GM23338 (cell line): ENCODE measurements around the gene ATL3. TPM values are rescaled to one million over a fixed set of nuclear protein-coding genes. Genes with fewer than 3 reads are reported as not detected.

Source experiments
- ATAC-seq: fragments of 200-7000 bp; cut with Tn5 transposase; 3 replicates; pipeline ENCODE4 v1.9.1; 2020
- DNase-seq: peaks from one replicate; pipeline ENCODE4 v3.0.0-alpha.2; 2015; ENCODE audit warnings: low spot score
- H2AFZ ChIP-seq: fragments of 200-600 bp; sonication (generic); 2 replicates; pipeline ENCODE4 v1.8.0; 2016; ENCODE audit warnings: antibody characterized with exemption, mild to moderate bottlenecking, moderate library complexity
- H3F3A ChIP-seq: fragments of 200-600 bp; sonication (generic); replicated peaks from 2 replicates; pipeline ENCODE4 v1.8.0; 2017; ENCODE audit warnings: antibody characterized with exemption, mixed run types, low read depth
- H3K27ac ChIP-seq: fragments of 200-600 bp; sonication (generic); 2 replicates; pipeline ENCODE4 v1.6.1; 2016; ENCODE audit warnings: low read depth
- H3K27me3 ChIP-seq: fragments of 200-600 bp; sonication (generic); 2 replicates; pipeline ENCODE4 v1.8.0; 2016; ENCODE audit warnings: mild to moderate bottlenecking, mixed run types, moderate library complexity; ENCODE audit not compliant: insufficient read depth
- H3K36me3 ChIP-seq: fragments of 200-600 bp; sonication (generic); 2 replicates; pipeline ENCODE4 v1.8.0; 2016; ENCODE audit warnings: mild to moderate bottlenecking; ENCODE audit not compliant: insufficient read depth
- H3K4me1 ChIP-seq: fragments of 200-600 bp; sonication (generic); 2 replicates; pipeline ENCODE4 v1.8.0; 2016; ENCODE audit warnings: mild to moderate bottlenecking, moderate library complexity; ENCODE audit not compliant: insufficient read depth
- H3K4me2 ChIP-seq: fragments of 200-600 bp; sonication (generic); 2 replicates; pipeline ENCODE4 v1.7.1; 2017; ENCODE audit warnings: mixed run types
- H3K4me3 ChIP-seq: fragments of 200-600 bp; sonication (generic); 2 replicates; pipeline ENCODE4 v1.6.1; 2016; ENCODE audit warnings: mixed run types
- H3K79me2 ChIP-seq: fragments of 200-600 bp; sonication (generic); replicated peaks from 2 replicates; pipeline ENCODE4 v1.8.0; 2017; ENCODE audit warnings: mild to moderate bottlenecking; ENCODE audit not compliant: insufficient read depth
- H3K9me2 ChIP-seq: fragments of 200-600 bp; sonication (generic); 2 replicates; pipeline ENCODE4 v1.8.0; 2017; ENCODE audit not compliant: insufficient read depth
- H4K20me1 ChIP-seq: fragments of 200-600 bp; sonication (generic); replicated peaks from 2 replicates; pipeline ENCODE4 v1.8.0; 2017; ENCODE audit warnings: mild to moderate bottlenecking; ENCODE audit not compliant: insufficient read depth
- H3K27ac Mint-ChIP-seq: 2 replicates; pipeline ENCODE4 v1.8.0; 2020; ENCODE audit warnings: inconsistent platforms, mild to moderate bottlenecking, moderate library complexity, mixed read lengths
- H3K27me3 Mint-ChIP-seq: 3 replicates; pipeline ENCODE4 v1.8.0; 2022; ENCODE audit warnings: low read depth, mild to moderate bottlenecking, moderate library complexity, mixed read lengths, inconsistent platforms; ENCODE audit not compliant: insufficient read depth, poor library complexity
- H3K36me3 Mint-ChIP-seq: 3 replicates; pipeline ENCODE4 v1.8.0; 2021; ENCODE audit warnings: low read depth, mild to moderate bottlenecking, inconsistent platforms, moderate library complexity, mixed read lengths
- H3K4me1 Mint-ChIP-seq: 3 replicates; pipeline ENCODE4 v1.8.0; 2020; ENCODE audit warnings: mild to moderate bottlenecking, inconsistent platforms, mixed read lengths
- H3K4me3 Mint-ChIP-seq: 3 replicates; pipeline ENCODE4 v1.8.0; 2021; ENCODE audit warnings: moderate library complexity, mild to moderate bottlenecking, inconsistent platforms, mixed read lengths
- H3K9me3 Mint-ChIP-seq: 3 replicates; pipeline ENCODE4 v1.8.0; 2020; ENCODE audit warnings: moderate library complexity, mild to moderate bottlenecking, inconsistent platforms, mixed read lengths
- CREB1 ChIP-seq: fragments of 250-450 bp; sonication (Bioruptor Pico); IDR thresholded peaks from 2 replicates; pipeline ENCODE4 v1.5.0; 2020; ENCODE audit warnings: low read depth, mild to moderate bottlenecking, moderate library complexity
- STAT1 ChIP-seq: IDR thresholded peaks from one replicate; pipeline ENCODE4 v1.6.1; 2016; ENCODE audit warnings: antibody characterized with exemption; ENCODE audit not compliant: unreplicated experiment
- ZNF114 ChIP-seq: fragments of 250-450 bp; sonication (Bioruptor Pico); IDR thresholded peaks from 2 replicates; pipeline ENCODE4 v1.5.0; 2020; ENCODE audit warnings: mild to moderate bottlenecking, moderate library complexity
- ZNF331 ChIP-seq: fragments of 250-450 bp; sonication (Bioruptor Pico); IDR thresholded peaks from 2 replicates; pipeline ENCODE4 v1.5.0; 2020; ENCODE audit warnings: low read depth, mild to moderate bottlenecking, moderate library complexity
- polyA plus RNA-seq: library from polyadenylated mRNA; unstranded; fragments of >200 nt; fragmentation: Nextera tagmentation; extraction: Ambion mirVana; gene quantifications from 2 replicates; pipeline ENCODE4 v1.2.1, GENCODE V29; 2016
- total RNA-seq: library from RNA; depleted of rRNA; stranded (reverse); fragments of >200 nt; shearing (Covaris generic); gene quantifications from 2 replicates; pipeline ENCODE4 v1.2.3, GENCODE V29; 2014
- TF ChIP-seq, protein P1 (sequence below): fragments of 250-450 bp; sonication (Bioruptor Pico); IDR thresholded peaks from 2 replicates; pipeline ENCODE4 v1.5.0; 2020; ENCODE audit warnings: mild to moderate bottlenecking, moderate library complexity
- TF ChIP-seq, protein P2 (sequence below): IDR thresholded peaks from 2 replicates; pipeline ENCODE4 v1.6.1; 2016; ENCODE audit warnings: antibody characterized with exemption

ATL3 gene
- total and polyA plus RNA-seq, 2 experiments from 2014 or later, result 6.8 to 20.4 TPM

- TF ChIP-seq, protein P1, sequence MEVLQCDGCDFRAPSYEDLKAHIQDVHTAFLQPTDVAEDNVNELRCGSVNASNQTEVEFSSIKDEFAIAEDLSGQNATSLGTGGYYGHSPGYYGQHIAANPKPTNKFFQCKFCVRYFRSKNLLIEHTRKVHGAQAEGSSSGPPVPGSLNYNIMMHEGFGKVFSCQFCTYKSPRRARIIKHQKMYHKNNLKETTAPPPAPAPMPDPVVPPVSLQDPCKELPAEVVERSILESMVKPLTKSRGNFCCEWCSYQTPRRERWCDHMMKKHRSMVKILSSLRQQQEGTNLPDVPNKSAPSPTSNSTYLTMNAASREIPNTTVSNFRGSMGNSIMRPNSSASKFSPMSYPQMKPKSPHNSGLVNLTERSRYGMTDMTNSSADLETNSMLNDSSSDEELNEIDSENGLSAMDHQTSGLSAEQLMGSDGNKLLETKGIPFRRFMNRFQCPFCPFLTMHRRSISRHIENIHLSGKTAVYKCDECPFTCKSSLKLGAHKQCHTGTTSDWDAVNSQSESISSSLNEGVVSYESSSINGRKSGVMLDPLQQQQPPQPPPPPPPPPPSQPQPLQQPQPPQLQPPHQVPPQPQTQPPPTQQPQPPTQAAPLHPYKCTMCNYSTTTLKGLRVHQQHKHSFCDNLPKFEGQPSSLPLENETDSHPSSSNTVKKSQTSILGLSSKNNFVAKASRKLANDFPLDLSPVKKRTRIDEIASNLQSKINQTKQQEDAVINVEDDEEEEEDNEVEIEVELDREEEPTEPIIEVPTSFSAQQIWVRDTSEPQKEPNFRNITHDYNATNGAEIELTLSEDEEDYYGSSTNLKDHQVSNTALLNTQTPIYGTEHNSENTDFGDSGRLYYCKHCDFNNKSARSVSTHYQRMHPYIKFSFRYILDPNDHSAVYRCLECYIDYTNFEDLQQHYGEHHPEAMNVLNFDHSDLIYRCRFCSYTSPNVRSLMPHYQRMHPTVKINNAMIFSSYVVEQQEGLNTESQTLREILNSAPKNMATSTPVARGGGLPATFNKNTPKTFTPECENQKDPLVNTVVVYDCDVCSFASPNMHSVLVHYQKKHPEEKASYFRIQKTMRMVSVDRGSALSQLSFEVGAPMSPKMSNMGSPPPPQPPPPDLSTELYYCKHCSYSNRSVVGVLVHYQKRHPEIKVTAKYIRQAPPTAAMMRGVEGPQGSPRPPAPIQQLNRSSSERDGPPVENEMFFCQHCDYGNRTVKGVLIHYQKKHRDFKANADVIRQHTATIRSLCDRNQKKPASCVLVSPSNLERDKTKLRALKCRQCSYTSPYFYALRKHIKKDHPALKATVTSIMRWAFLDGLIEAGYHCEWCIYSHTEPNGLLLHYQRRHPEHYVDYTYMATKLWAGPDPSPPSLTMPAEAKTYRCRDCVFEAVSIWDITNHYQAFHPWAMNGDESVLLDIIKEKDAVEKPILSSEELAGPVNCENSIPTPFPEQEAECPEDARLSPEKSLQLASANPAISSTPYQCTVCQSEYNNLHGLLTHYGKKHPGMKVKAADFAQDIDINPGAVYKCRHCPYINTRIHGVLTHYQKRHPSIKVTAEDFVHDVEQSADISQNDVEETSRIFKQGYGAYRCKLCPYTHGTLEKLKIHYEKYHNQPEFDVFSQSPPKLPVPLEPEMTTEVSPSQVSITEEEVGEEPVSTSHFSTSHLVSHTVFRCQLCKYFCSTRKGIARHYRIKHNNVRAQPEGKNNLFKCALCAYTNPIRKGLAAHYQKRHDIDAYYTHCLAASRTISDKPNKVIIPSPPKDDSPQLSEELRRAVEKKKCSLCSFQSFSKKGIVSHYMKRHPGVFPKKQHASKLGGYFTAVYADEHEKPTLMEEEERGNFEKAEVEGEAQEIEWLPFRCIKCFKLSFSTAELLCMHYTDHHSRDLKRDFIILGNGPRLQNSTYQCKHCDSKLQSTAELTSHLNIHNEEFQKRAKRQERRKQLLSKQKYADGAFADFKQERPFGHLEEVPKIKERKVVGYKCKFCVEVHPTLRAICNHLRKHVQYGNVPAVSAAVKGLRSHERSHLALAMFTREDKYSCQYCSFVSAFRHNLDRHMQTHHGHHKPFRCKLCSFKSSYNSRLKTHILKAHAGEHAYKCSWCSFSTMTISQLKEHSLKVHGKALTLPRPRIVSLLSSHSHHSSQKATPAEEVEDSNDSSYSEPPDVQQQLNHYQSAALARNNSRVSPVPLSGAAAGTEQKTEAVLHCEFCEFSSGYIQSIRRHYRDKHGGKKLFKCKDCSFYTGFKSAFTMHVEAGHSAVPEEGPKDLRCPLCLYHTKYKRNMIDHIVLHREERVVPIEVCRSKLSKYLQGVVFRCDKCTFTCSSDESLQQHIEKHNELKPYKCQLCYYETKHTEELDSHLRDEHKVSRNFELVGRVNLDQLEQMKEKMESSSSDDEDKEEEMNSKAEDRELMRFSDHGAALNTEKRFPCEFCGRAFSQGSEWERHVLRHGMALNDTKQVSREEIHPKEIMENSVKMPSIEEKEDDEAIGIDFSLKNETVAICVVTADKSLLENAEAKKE (CRISPR knock-in tag), result no peak
- TF ChIP-seq, protein P2, sequence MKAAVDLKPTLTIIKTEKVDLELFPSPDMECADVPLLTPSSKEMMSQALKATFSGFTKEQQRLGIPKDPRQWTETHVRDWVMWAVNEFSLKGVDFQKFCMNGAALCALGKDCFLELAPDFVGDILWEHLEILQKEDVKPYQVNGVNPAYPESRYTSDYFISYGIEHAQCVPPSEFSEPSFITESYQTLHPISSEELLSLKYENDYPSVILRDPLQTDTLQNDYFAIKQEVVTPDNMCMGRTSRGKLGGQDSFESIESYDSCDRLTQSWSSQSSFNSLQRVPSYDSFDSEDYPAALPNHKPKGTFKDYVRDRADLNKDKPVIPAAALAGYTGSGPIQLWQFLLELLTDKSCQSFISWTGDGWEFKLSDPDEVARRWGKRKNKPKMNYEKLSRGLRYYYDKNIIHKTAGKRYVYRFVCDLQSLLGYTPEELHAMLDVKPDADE, result no peak
Observed at GRCh38 chr11:63672936-63673539, 1.9 kb upstream of the ATL3 start (continued).

GRCh38 chr11:63672156-63672463 lies 934 bp upstream of the ATL3 start:
- H3K4me3 Mint-ChIP-seq, result peak overlapping the region; percentile 65; the same call in 1 of the 3 replicates
- DNase-seq (no peak), ATAC-seq (no peak)
- no peaks in the 10 kb centered on the region for H3K36me3 ChIP-seq
- peaks cover 20% of the 10 kb centered on the region for H4K20me1 ChIP-seq
- 0 out of 2 replicates have a peak overlapping the region, but pooled peaks have one; percentile 43 for H3K4me2 ChIP-seq
- H3F3A ChIP-seq, result peaks cover 3% of the 10 kb centered on the region
- peaks cover 2% of the 10 kb centered on the region; the same call in 2 of the 3 replicates for H3K36me3 Mint-ChIP-seq
- peaks cover 15% of the 10 kb centered on the region for H3K4me1 Mint-ChIP-seq
- H3K4me1 ChIP-seq, result peaks cover 11% of the 10 kb centered on the region; the same call in 1 of the 2 replicates
- peaks cover 11% of the 10 kb centered on the region for H3K9me3 Mint-ChIP-seq
- no peaks in the 10 kb centered on the region for H3K9me2 ChIP-seq
- peaks cover 33% of the 10 kb centered on the region for H3K79me2 ChIP-seq
- peak overlapping the region; percentile 83; the same call in 1 of the 2 replicates for H2AFZ ChIP-seq
- H3K27ac Mint-ChIP-seq, result no peak overlapping the region
- no peak overlapping the region; the same call in 1 of the 2 replicates for H3K4me3 ChIP-seq
- H3K27me3 ChIP-seq, result no peaks in the 10 kb centered on the region
- no peak overlapping the region for H3K27ac ChIP-seq
- peaks cover 15% of the 10 kb centered on the region for H3K27me3 Mint-ChIP-seq
- TF ChIP-seq ZNF114 (CRISPR knock-in tag) (no peak), STAT1 (no peak), CREB1 (CRISPR knock-in tag) (no peak), ZNF331 (CRISPR knock-in tag) (no peak)
- TF ChIP-seq, protein P2, result no peak
- TF ChIP-seq, protein P1 (CRISPR knock-in tag), result no peak
